A549 (cell line): ENCODE measurements around the gene VWCE. TPM values are rescaled to one million over a fixed set of nuclear protein-coding genes. Genes with fewer than 3 reads are reported as not detected.

ENCODE experiments used
- ATAC-seq, 2 experiments: fragments of 200-7000 bp in 1 of 2; fragments of >200 bp in 1 of 2; cut with Nextera tagmentation in 1 of 2; cut with Tn5 transposase in 1 of 2; 3 replicates each; pipeline versions ENCODE4 v1.8.0 to v1.9.1; 2018 to 2020; ENCODE audit warnings: mild to moderate bottlenecking in 1 of 2, moderate library complexity in 1 of 2
- CTCF ChIA-PET: fragments of 300-600 bp; sonication (Branson Sonifier 250); formaldehyde crosslinking; extraction: SDS; loops from one replicate; lab custom pipeline; 2021; ENCODE audit warnings: antibody characterized with exemption, inconsistent platforms; lab: Yijun Ruan, JAX
- POLR2A ChIA-PET: fragments of 350-600 bp; formaldehyde crosslinking; extraction: SDS; loops from one replicate; lab custom pipeline; 2021; ENCODE audit warnings: antibody characterized with exemption, inconsistent platforms; lab: Yijun Ruan, JAX
- DNase-seq, 2 experiments: peaks; one replicate each; pipeline versions ENCODE4 v3.0.0 to v3.0.0-alpha.2; 2011 to 2016; ENCODE audit warnings: low read depth in 1 of 2, low spot score in 1 of 2
- FAIRE-seq: peaks from 2 replicates; lab custom pipeline; 2011; peaks lifted over from hg19 to GRCh38; lab: Jason Lieb, UNC
- H3K27ac ChIP-seq, 2 experiments: fragments of >200 bp; sonication (Bioruptor Twin); formaldehyde crosslinking; 3 replicates each; pipeline ENCODE4 v1.5.1; 2016 to 2017
- H3K4me1 ChIP-seq: fragments of >200 bp; sonication (Bioruptor Twin); formaldehyde crosslinking; 3 replicates; pipeline ENCODE4 v1.6.1; 2016
- H3K4me2 ChIP-seq: fragments of >200 bp; sonication (Bioruptor Twin); formaldehyde crosslinking; 3 replicates; pipeline ENCODE4 v1.6.1; 2016
- H3K4me3 ChIP-seq: fragments of >200 bp; sonication (Bioruptor Twin); formaldehyde crosslinking; 3 replicates; pipeline ENCODE4 v1.5.1; 2016
- H3K9me3 ChIP-seq: fragments of >200 bp; sonication (Bioruptor Twin); formaldehyde crosslinking; 3 replicates; pipeline ENCODE4 v1.6.1; 2016
- ATOH8 ChIP-seq: fragments of 250-450 bp; sonication (Bioruptor Pico); IDR thresholded peaks from 2 replicates; pipeline ENCODE4 v1.5.0; 2020; ENCODE audit warnings: low read depth, mild to moderate bottlenecking, moderate library complexity
- BHLHE40 ChIP-seq: IDR thresholded peaks from 2 replicates; pipeline ENCODE4 v1.6.1; 2012; ENCODE audit warnings: low read depth, low read length, inconsistent platforms
- CHD2 ChIP-seq: fragments of 150-350 bp; IDR thresholded peaks from 2 replicates; pipeline ENCODE4 v1.6.1; 2014; ENCODE audit warnings: low read length; ENCODE audit not compliant: partially characterized antibody
- EHF ChIP-seq: fragments of 250-450 bp; sonication (Bioruptor Pico); IDR thresholded peaks from 2 replicates; pipeline ENCODE4 v1.5.0; 2020; ENCODE audit warnings: mild to moderate bottlenecking
- EHMT2 ChIP-seq: fragments of 200-600 bp; sonication (generic); IDR thresholded peaks from 2 replicates; pipeline ENCODE4 v1.6.1; 2016; ENCODE audit warnings: antibody characterized with exemption, low read depth, mild to moderate bottlenecking, moderate library complexity
- EP300 ChIP-seq, 2 experiments: fragments of >200 bp; sonication (Bioruptor Twin); formaldehyde crosslinking; IDR thresholded peaks; 2 replicates in 1 of 2; 3 replicates in 1 of 2; pipeline ENCODE4 v1.6.1; 2016 to 2017
- FOSB ChIP-seq: fragments of 250-450 bp; sonication (Bioruptor Pico); IDR thresholded peaks from 2 replicates; pipeline ENCODE4 v1.5.0; 2020; ENCODE audit warnings: mild to moderate bottlenecking, moderate library complexity
- GATA3 ChIP-seq: IDR thresholded peaks from 2 replicates; pipeline ENCODE4 v1.6.1; 2012; ENCODE audit warnings: borderline replicate concordance
- HEYL ChIP-seq: fragments of 250-450 bp; sonication (Bioruptor Pico); IDR thresholded peaks from 2 replicates; pipeline ENCODE4 v1.8.0; 2021; ENCODE audit warnings: mild to moderate bottlenecking, moderate library complexity
- HOXB13 ChIP-seq: fragments of 250-450 bp; sonication (Bioruptor Pico); IDR thresholded peaks from 2 replicates; pipeline ENCODE4 v1.5.0; 2020; ENCODE audit warnings: low read depth, mild to moderate bottlenecking, moderate library complexity
- KDM1A ChIP-seq: fragments of 200-600 bp; sonication (generic); IDR thresholded peaks from 2 replicates; pipeline ENCODE4 v1.6.1; 2016; ENCODE audit warnings: low read depth, mild to moderate bottlenecking
- KDM5A ChIP-seq: fragments of 200-600 bp; sonication (generic); IDR thresholded peaks from 2 replicates; pipeline ENCODE4 v1.6.1; 2016; ENCODE audit warnings: antibody characterized with exemption, mild to moderate bottlenecking
- NR3C1 ChIP-seq: fragments of >200 bp; sonication (Bioruptor Twin); formaldehyde crosslinking; IDR thresholded peaks from 3 replicates; pipeline ENCODE4 v1.6.1; 2017
- PHF8 ChIP-seq: fragments of 200-600 bp; sonication (generic); IDR thresholded peaks from 2 replicates; pipeline ENCODE4 v1.6.1; 2016; ENCODE audit warnings: low read depth, mild to moderate bottlenecking, antibody characterized with exemption, moderate library complexity, borderline replicate concordance
- POLR2A ChIP-seq: IDR thresholded peaks from 2 replicates; pipeline ENCODE4 v1.6.1; 2012; ENCODE audit warnings: mild to moderate bottlenecking, low read length
- POLR2AphosphoS2 ChIP-seq: conservative IDR thresholded peaks from 2 replicates; pipeline ENCODE4 v1.6.1; 2012; ENCODE audit warnings: low read length, improper control_type of control experiment, inconsistent platforms
- RAD21 ChIP-seq, 2 experiments: fragments of >200 bp in 1 of 2; sonication (Bioruptor Twin) in 1 of 2; formaldehyde crosslinking in 1 of 2; IDR thresholded peaks in 1 of 2; conservative IDR thresholded peaks in 1 of 2; 2 replicates in 1 of 2; 3 replicates in 1 of 2; pipeline ENCODE4 v1.6.1; 2012 to 2018; ENCODE audit warnings: inconsistent platforms in 1 of 2
- RARB ChIP-seq: fragments of 250-450 bp; sonication (Bioruptor Pico); IDR thresholded peaks from 2 replicates; pipeline ENCODE4 v1.8.0; 2021; ENCODE audit warnings: mild to moderate bottlenecking, moderate library complexity
- REST ChIP-seq: fragments of 200-600 bp; sonication (generic); IDR thresholded peaks from 2 replicates; pipeline ENCODE4 v1.6.1; 2016; ENCODE audit warnings: antibody characterized with exemption, mild to moderate bottlenecking, moderate library complexity
- RNF2 ChIP-seq: fragments of 200-600 bp; sonication (generic); IDR thresholded peaks from 2 replicates; pipeline ENCODE4 v1.6.1; 2016; ENCODE audit warnings: low read depth, mild to moderate bottlenecking, antibody characterized with exemption, moderate library complexity, borderline replicate concordance
- TP53 ChIP-seq: fragments of 250-450 bp; sonication (Bioruptor Pico); IDR thresholded peaks from 2 replicates; pipeline ENCODE4 v1.5.0; 2021; ENCODE audit warnings: mild to moderate bottlenecking, moderate library complexity
- USF2 ChIP-seq: fragments of 450-650 bp; IDR thresholded peaks from 2 replicates; pipeline ENCODE4 v1.6.1; 2014; ENCODE audit warnings: antibody characterized with exemption
- whole genome bisulfite sequencing: methylation state at CpG from one replicate; pipeline ENCODE4 v1.1.6; 2017; ENCODE audit errors: missing lambda C conversion rate; 5-methylcytosine and 5-hydroxymethylcytosine counted together
- polyA plus RNA-seq, 4 experiments: library from polyadenylated mRNA; depleted of rRNA in 3 of 4; stranded (reverse); fragments of >200 nt; fragmentation: RNase III in 1 of 4; extraction: RNeasy Plus Mini Kit Qiagen cat#74134 plus additional on column Dnase treatment in 1 of 4; gene quantifications; 2 replicates in 3 of 4; 3 replicates in 1 of 4; pipeline ENCODE4 v1.2.3, GENCODE V29; 2011 to 2017
- TF ChIP-seq, protein P1 (sequence below): fragments of >200 bp; sonication (Bioruptor Twin); formaldehyde crosslinking; IDR thresholded peaks from 2 replicates; pipeline ENCODE4 v1.6.1; 2016

VWCE gene
- polyA plus RNA-seq, 2 of the 4 experiments (the other 2 are of a cell fraction) = 0.45 to 0.65 TPM

GRCh38 chr11:61268588-61269250 is 26.4 kb downstream of the VWCE start:
- peaks cover 15% of the 10 kb centered on the region for H3K4me1 ChIP-seq
- POLR2A ChIA-PET = no interaction called here
- WGBS = 78% methylated on average over 12 of the region's 15 CpGs
- no peak overlapping the region for H3K4me2 ChIP-seq
- no peak for DNase-seq
- FAIRE-seq = no peak
- TF ChIP-seq EHF (CRISPR knock-in tag) = no peak
- TF ChIP-seq CHD2 = no peak
- TF ChIP-seq, protein P1, sequence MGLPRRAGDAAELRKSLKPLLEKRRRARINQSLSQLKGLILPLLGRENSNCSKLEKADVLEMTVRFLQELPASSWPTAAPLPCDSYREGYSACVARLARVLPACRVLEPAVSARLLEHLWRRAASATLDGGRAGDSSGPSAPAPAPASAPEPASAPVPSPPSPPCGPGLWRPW = no peak
- TF ChIP-seq HEYL = no peak
- no peak for TF ChIP-seq GATA3
- TF ChIP-seq EP300 (IDR thresholded peaks at IDR 0.05) = no peak
- TF ChIP-seq BHLHE40 = no peak
- no peak for TF ChIP-seq KDM1A
- no peak for TF ChIP-seq PHF8
- no peak for TF ChIP-seq KDM5A
- TF ChIP-seq HOXB13 = no peak
- no peak for TF ChIP-seq FOSB (CRISPR knock-in tag)
- TF ChIP-seq ATOH8 (CRISPR knock-in tag) = no peak
- TF ChIP-seq REST = no peak
- TF ChIP-seq USF2 = no peak
- TF ChIP-seq RNF2 = no peak
- no peak for TF ChIP-seq RAD21 (conservative IDR thresholded peaks at IDR 0.05 in 1 of 2, IDR thresholded peaks at IDR 0.05 in 1 of 2)
- no peak for ATAC-seq
- H3K9me3 ChIP-seq = no peaks in the 10 kb centered on the region
- no peak overlapping the region for H3K4me3 ChIP-seq
- no peak overlapping the region for H3K27ac ChIP-seq
- CTCF ChIA-PET = interaction anchor here (0.6 to 6.8 kb wide), 7 partner anchors 12 to 117 kb away, joined by 3 to 35 read pairs (median 4); partner anchors contain the start of gene VWCE

DNA sequence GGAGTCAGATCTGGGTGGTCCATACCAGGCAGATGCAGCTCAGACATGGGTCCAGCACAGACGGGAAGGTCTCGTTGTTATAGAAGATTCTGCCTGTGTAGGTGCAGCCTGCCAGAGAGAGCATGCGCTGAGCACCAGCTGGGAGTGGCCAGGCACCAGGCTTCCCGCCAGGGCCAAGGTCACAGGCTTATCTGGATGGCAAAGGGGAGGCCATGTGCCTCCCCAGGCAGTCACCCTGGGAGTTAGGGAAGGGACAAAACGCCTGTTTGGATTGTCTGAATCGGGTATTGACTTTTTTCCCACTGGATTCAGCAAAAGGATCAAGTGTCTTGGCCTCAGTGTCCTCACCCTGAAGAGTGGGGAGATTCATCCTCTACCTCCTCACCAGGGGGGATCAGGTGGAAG is 27.7 kb downstream of the VWCE start:
- 57% methylated on average over 6 of the region's 6 CpGs for WGBS
- Histone ChIP-seq H3K27ac (0 out of 6 replicates have a peak overlapping the region, but pooled peaks of 1 of the 2 experiments have one; percentile 27), H3K4me3 (no peak overlapping the region), H3K9me3 (no peaks in the 10 kb centered on the region), H3K4me1 (peaks cover 15% of the 10 kb centered on the region), H3K4me2 (no peak overlapping the region)
- ChIA-PET CTCF (interaction anchor here (1.7 to 6.8 kb wide), 2 partner anchors 13 to 27 kb away, joined by 6 to 35 read pairs; partner anchors contain the start of gene VWCE), POLR2A (no interaction called here)
- no peak for TF ChIP-seq PHF8
- no peak for TF ChIP-seq POLR2A
- no peak for TF ChIP-seq RAD21 (conservative IDR thresholded peaks at IDR 0.05 in 1 of 2, IDR thresholded peaks at IDR 0.05 in 1 of 2)
- TF ChIP-seq POLR2AphosphoS2 = no peak
- TF ChIP-seq EHMT2 = no peak
- no peak for TF ChIP-seq NR3C1
- TF ChIP-seq TP53 = no peak
- TF ChIP-seq KDM5A = no peak
- no peak for TF ChIP-seq ATOH8 (CRISPR knock-in tag)
- no peak for TF ChIP-seq RARB (CRISPR knock-in tag)
- FAIRE-seq = no peak
- ATAC-seq = no peak; a peak in 1 of 6 replicates
- DNase-seq = no peak
